ENCODE results near the gene CHD1.

CHD1 gene

DNA sequence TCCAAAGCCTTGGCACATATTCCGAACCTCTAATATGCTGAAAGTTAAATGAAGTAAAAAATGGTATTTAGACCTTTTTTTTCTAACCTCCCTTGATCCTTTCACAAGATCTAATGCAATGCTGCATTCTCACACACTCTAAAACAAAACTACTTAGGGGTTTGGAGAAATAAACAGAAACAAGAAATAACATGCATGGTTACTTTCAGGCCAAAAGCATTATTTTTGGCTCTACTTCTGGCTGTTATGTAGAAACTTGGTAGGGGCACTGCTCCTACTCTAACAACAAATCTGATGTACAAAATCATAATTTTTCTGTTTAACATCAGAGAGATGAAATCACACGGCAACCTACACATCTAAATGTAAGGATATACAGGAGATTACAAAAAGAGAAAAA lies 51.2 kb downstream of the CHD1 start:
- Histone ChIP-seq H3K36me3 (ENCODE audit: insufficient read depth) (0 out of 2 replicates have a peak, but pooled peaks cover 13% of the 10 kb centered on the region), H3K9ac (no peak overlapping the region), H3K4me3 (IDR thresholded peaks at IDR 0.05; ENCODE audit: insufficient read depth, low read depth, low read length) (no peak overlapping the region), H4K20me1 (ENCODE audit: insufficient read depth) (no peaks in the 10 kb centered on the region), H3K79me2 (ENCODE audit: insufficient read depth, low read depth) (no peaks in the 10 kb centered on the region), H2AFZ (ENCODE audit: low read depth) (no peak overlapping the region), H3K27me3 (ENCODE audit: insufficient read depth, low read depth) (no peaks in the 10 kb centered on the region), H3K4me1 (ENCODE audit: low read depth, poor library complexity, severe bottlenecking) (no peaks in the 10 kb centered on the region), H3K4me2 (no peak overlapping the region), H3K27ac (no peak overlapping the region)
- TF ChIP-seq, protein P1, sequence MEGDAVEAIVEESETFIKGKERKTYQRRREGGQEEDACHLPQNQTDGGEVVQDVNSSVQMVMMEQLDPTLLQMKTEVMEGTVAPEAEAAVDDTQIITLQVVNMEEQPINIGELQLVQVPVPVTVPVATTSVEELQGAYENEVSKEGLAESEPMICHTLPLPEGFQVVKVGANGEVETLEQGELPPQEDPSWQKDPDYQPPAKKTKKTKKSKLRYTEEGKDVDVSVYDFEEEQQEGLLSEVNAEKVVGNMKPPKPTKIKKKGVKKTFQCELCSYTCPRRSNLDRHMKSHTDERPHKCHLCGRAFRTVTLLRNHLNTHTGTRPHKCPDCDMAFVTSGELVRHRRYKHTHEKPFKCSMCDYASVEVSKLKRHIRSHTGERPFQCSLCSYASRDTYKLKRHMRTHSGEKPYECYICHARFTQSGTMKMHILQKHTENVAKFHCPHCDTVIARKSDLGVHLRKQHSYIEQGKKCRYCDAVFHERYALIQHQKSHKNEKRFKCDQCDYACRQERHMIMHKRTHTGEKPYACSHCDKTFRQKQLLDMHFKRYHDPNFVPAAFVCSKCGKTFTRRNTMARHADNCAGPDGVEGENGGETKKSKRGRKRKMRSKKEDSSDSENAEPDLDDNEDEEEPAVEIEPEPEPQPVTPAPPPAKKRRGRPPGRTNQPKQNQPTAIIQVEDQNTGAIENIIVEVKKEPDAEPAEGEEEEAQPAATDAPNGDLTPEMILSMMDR (conservative IDR thresholded peaks at IDR 0.05; ENCODE audit: low read depth, low read length) = no peak

DNA sequence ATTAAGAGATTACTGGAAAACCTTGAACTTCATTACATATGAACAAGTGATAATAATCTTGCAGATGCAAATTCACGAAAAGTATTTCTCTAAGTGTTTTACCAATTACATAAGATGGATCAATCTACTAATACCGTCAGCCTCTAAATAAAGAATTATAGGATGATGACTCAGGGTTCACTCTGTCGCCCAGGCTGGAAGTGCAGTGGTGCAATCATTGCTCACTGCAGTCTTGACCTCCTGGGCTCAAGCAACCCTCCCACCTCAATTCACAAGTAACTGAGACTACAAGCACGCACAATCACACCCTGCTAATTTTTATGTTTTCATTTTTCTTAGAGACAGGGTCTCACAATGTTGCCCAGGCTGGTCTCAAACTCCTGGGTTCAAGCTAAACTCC lies 56.1 kb downstream of the CHD1 start:
- H3K27me3 ChIP-seq (ENCODE audit: insufficient read depth, low read depth) = no peaks in the 10 kb centered on the region
- H3K36me3 ChIP-seq (ENCODE audit: insufficient read depth) = peaks cover 13% of the 10 kb centered on the region; the same call in 1 of the 2 replicates

DNA sequence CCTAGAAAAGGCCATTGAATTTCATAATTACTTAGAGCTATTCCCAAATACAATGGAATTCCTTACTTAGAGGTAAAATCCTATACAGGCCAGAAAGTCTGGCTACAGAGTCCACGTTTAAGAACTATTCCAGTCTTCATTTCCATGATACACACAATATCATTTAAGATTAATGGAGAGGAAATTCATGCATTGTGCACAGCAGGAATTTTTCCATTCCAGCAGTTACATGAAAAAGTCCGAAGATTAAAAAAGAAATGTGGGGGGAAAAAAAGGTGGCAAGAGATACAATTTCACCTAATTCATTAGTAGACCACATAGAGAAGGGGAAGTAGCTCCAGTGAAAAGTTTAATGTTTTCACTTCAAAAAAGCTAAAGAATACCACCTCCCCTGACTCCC lies 63.1 kb downstream of the CHD1 start:
- TF ChIP-seq, protein P1 (conservative IDR thresholded peaks at IDR 0.05; ENCODE audit: low read depth, low read length) = no peak
- Histone ChIP-seq H3K4me2 (no peak overlapping the region), H3K4me3 (IDR thresholded peaks at IDR 0.05; ENCODE audit: insufficient read depth, low read depth, low read length) (no peak overlapping the region), H3K79me2 (ENCODE audit: insufficient read depth, low read depth) (no peaks in the 10 kb centered on the region), H3K27ac (no peak overlapping the region), H3K4me1 (ENCODE audit: low read depth, poor library complexity, severe bottlenecking) (no peaks in the 10 kb centered on the region), H3K36me3 (ENCODE audit: insufficient read depth) (peaks cover 8% of the 10 kb centered on the region; the same call in 1 of the 2 replicates), H3K27me3 (ENCODE audit: insufficient read depth, low read depth) (no peaks in the 10 kb centered on the region), H4K20me1 (ENCODE audit: insufficient read depth) (no peaks in the 10 kb centered on the region), H3K9ac (no peak overlapping the region), H2AFZ (ENCODE audit: low read depth) (no peak overlapping the region)

More for the DNA sequence above, 56.1 kb downstream of the CHD1 start:
- no peak overlapping the region for H2AFZ ChIP-seq (ENCODE audit: low read depth)
- H3K4me1 ChIP-seq (ENCODE audit: low read depth, poor library complexity, severe bottlenecking) = no peaks in the 10 kb centered on the region
- TF ChIP-seq, protein P1 (conservative IDR thresholded peaks at IDR 0.05; ENCODE audit: low read depth, low read length) = no peak
- no peaks in the 10 kb centered on the region for H4K20me1 ChIP-seq (ENCODE audit: insufficient read depth)
- H3K79me2 ChIP-seq (ENCODE audit: insufficient read depth, low read depth) = no peaks in the 10 kb centered on the region
- no peak overlapping the region for H3K27ac ChIP-seq
- no peak overlapping the region for H3K4me3 ChIP-seq (IDR thresholded peaks at IDR 0.05; ENCODE audit: insufficient read depth, low read depth, low read length)
- no peak overlapping the region for H3K4me2 ChIP-seq
- H3K9ac ChIP-seq = no peak overlapping the region

DNA sequence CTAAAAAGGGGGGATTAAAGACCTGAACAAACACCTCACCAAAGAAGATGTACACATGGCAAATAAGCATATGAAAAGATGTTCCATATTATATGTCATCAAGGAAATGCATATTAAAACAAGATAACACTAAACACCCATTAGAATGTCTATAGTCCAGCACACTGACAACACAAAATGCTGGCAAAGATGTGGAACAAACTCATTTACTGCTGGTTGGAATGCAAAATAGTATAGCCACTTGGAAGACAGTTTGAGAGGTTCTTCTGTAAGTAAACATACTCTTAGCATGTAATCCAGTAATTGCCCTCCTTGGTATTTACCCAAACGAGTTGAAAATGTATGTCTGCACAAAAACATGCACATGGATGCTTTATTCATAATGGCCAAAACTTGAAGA lies 81.8 kb downstream of the CHD1 start:
- no peak overlapping the region for H2AFZ ChIP-seq (ENCODE audit: low read depth)
- no peaks in the 10 kb centered on the region for H3K27me3 ChIP-seq (ENCODE audit: insufficient read depth, low read depth)
- no peak overlapping the region for H3K9ac ChIP-seq
- no peaks in the 10 kb centered on the region for H3K4me1 ChIP-seq (ENCODE audit: low read depth, poor library complexity, severe bottlenecking)
- TF ChIP-seq, protein P1 (conservative IDR thresholded peaks at IDR 0.05; ENCODE audit: low read depth, low read length) = no peak
- no peaks in the 10 kb centered on the region for H3K36me3 ChIP-seq (ENCODE audit: insufficient read depth)
- no peak overlapping the region for H3K27ac ChIP-seq
- no peaks in the 10 kb centered on the region for H4K20me1 ChIP-seq (ENCODE audit: insufficient read depth)
- no peaks in the 10 kb centered on the region for H3K79me2 ChIP-seq (ENCODE audit: insufficient read depth, low read depth)
- no peak overlapping the region for H3K4me3 ChIP-seq (IDR thresholded peaks at IDR 0.05; ENCODE audit: insufficient read depth, low read depth, low read length)
- H3K4me2 ChIP-seq = no peak overlapping the region
